Ovary (tissue), 9 donors: ENCODE results near the gene PARD3. TPM values are rescaled to one million over a fixed set of nuclear protein-coding genes. Genes with fewer than 3 reads are reported as not detected.

Experiments
- DNase-seq, 5 donors: peaks; one replicate each; pipeline ENCODE4 v3.0.0-alpha.2; 2019 to 2020
- H3K27ac ChIP-seq, 2 donors: fragments of 200-600 bp; one replicate each; pipeline versions ENCODE4 v1.5.1 to v1.8.0; 2019 to 2022
- H3K27me3 ChIP-seq: fragments of 200-600 bp; one replicate; pipeline ENCODE4 v1.8.0; 2022
- H3K36me3 ChIP-seq: fragments of 200-600 bp; sonication (generic); one replicate; pipeline ENCODE4 v1.5.1; 2019
- H3K4me1 ChIP-seq: one replicate; pipeline ENCODE4 v1.8.1; 2013; ENCODE audit warnings: mild to moderate bottlenecking, moderate library complexity; ENCODE audit not compliant: insufficient read depth
- H3K4me3 ChIP-seq: fragments of 200-600 bp; sonication (generic); one replicate; pipeline ENCODE4 v1.5.1; 2017
- H3K9me3 ChIP-seq, 2 donors: fragments of 200-600 bp in 1 of 2; sonication (generic) in 1 of 2; one replicate each; pipeline versions ENCODE4 v1.5.1 to v1.8.1; 2013 to 2019; ENCODE audit warnings: mild to moderate bottlenecking in 1 of 2, moderate library complexity in 1 of 2
- CTCF ChIP-seq, 3 donors: fragments of 450-650 bp in 2 of 3; fragments of 200-600 bp in 1 of 3; IDR thresholded peaks; one replicate each; pipeline versions ENCODE4 v1.5.1 to v1.8.0; 2016 to 2022; ENCODE audit warnings: antibody characterized with exemption in 3 of 3, mild to moderate bottlenecking in 1 of 3
- EP300 ChIP-seq: sonication (generic); formaldehyde crosslinking; IDR thresholded peaks from one replicate; pipeline ENCODE4 v1.6.1; 2017; ENCODE audit warnings: antibody characterized with exemption
- POLR2A ChIP-seq: fragments of 450-650 bp; IDR thresholded peaks from one replicate; pipeline ENCODE4 v1.6.1; 2017; ENCODE audit warnings: antibody characterized with exemption, mild to moderate bottlenecking, moderate library complexity
- WGBS, 3 donors: extraction: QIAGEN DNeasy Blood & Tissue Kit in 1 of 3; methylation state at CpG; one replicate each; pipeline versions ENCODE4 v1.1.5 to v1.1.7; 2013 to 2017; 5-methylcytosine and 5-hydroxymethylcytosine counted together
- intact Hi-C, 4 donors: fragments of 100-400 bp; cut with DNase I; formaldehyde crosslinking; loops; one replicate each; pipeline versions ENCODE4 v1.11.0 to v1.15.1; 2022 to 2023
- polyA plus RNA-seq, 2 donors: library from polyadenylated mRNA; stranded (reverse); fragments of 200-250 nt in 1 of 2; fragments of 350-450 nt in 1 of 2; fragmentation: Illumina TruSeq in 1 of 2; extraction: RNeasy Lipid Tissue Mini Kit (QIAGEN cat#74804) in 1 of 2; gene quantifications; one replicate each; pipeline ENCODE4 v1.2.3, GENCODE V29; 2013 to 2014
- total RNA-seq, 7 donors: library from RNA; depleted of rRNA in 2 of 7; stranded (reverse); fragments of >200 nt in 2 of 7; fragmentation: NEBNext Ultra II Directional in 3 of 7; extraction: Animal tissue kit (Norgen Biotek cat#: 25700) in 3 of 7; gene quantifications; one replicate each; pipeline versions ENCODE4 v1.1.0 to v1.2.4, GENCODE V29; 2016 to 2023
- donor health status: DM: no; HTN: no; CAD: no; lungs with moderate emphysema.
- donor health status: DM: no; HTN: no; CAD: no.
- donor health status: Bipolar disorder and iron deficiency.
- donor health status: DM: yes; HTN: yes; CAD: no.
- donor health status: DM: no; HTN: no; CAD: no.
- donor health status: DM: yes; HTN: yes; CAD: no.

The PARD3 gene
- total and polyA plus RNA-seq, 9 donors = 31.8 to 92.3 (median 67.1) TPM

DNA sequence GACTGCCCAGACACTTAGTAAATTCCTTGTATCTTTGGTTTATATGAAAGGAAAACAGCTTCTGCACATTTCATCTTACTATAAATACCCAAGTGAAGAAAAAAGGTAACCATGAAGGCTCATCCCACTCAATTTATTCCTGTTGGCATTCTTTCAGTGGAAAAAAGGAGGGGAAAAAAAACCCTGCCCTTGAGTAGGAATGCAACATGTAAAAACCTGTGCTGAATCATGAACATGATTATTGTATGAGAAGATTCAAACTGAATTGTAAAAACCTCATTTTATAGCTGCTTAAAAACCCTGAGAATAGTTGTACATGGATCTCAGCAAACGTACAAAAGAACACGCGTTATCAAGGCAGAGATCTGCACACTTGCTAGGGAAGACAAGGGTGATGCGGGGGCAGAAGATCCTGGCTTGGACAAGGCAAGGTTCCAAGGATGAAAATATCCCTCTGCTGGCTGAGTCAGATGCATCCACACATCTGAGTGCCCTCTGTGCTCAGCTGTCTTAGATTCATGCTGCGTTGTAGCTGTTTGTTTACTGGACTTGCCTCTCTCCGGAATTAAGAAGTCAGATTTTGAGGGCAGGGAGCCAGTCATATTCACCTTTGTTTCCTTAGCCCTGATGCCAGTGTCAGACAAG lies 658.2 kb downstream of the PARD3 start:
- Histone ChIP-seq H3K9me3 (no peaks in the 10 kb centered on the region), H3K4me1 (peaks cover 5% of the 10 kb centered on the region), H3K27ac (no peak overlapping the region), H3K27me3 (no peaks in the 10 kb centered on the region), H3K4me3 (no peak overlapping the region), H3K36me3 (no peaks in the 10 kb centered on the region)
- no peak for DNase-seq
- 13 to 28% (median 16%) methylated on average over 6 of the region's 6 CpGs for WGBS, 3 donors
- intact Hi-C loops = no loop called here
- TF ChIP-seq EP300 (no peak), POLR2A (no peak)

- intact Hi-C loops = no loop called here
- DNase-seq = no peak
- WGBS, 3 donors = 81 to 88% (median 87%) methylated on average over 3 of the region's 3 CpGs
- Histone ChIP-seq H3K27me3 (no peaks in the 10 kb centered on the region), H3K9me3 (no peaks in the 10 kb centered on the region), H3K36me3 (no peaks in the 10 kb centered on the region), H3K4me1 (peaks cover 5% of the 10 kb centered on the region), H3K4me3 (no peak overlapping the region), H3K27ac (no peak overlapping the region)
- TF ChIP-seq POLR2A (no peak), EP300 (no peak), CTCF (IDR thresholded peaks at IDR 0.05) (no peak)
These were observed 659.3 kb downstream of the PARD3 start for GRCh38 chr10:34155812-34156211.

- H3K27me3 ChIP-seq = no peaks in the 10 kb centered on the region
- no peak overlapping the region for H3K27ac ChIP-seq
- H3K36me3 ChIP-seq = no peaks in the 10 kb centered on the region
- TF ChIP-seq CTCF (IDR thresholded peaks at IDR 0.05) (no peak), EP300 (no peak), POLR2A (no peak)
- no peak overlapping the region for H3K4me3 ChIP-seq
- peaks cover 5% of the 10 kb centered on the region for H3K4me1 ChIP-seq
- intact Hi-C loops = no loop called here
- H3K9me3 ChIP-seq = no peaks in the 10 kb centered on the region
- WGBS, 3 donors = 67 to 80% (median 78%) methylated on average over 5 of the region's 5 CpGs
- DNase-seq = no peak
These were observed 660.7 kb downstream of the PARD3 start for GRCh38 chr10:34154383-34154900.

DNA sequence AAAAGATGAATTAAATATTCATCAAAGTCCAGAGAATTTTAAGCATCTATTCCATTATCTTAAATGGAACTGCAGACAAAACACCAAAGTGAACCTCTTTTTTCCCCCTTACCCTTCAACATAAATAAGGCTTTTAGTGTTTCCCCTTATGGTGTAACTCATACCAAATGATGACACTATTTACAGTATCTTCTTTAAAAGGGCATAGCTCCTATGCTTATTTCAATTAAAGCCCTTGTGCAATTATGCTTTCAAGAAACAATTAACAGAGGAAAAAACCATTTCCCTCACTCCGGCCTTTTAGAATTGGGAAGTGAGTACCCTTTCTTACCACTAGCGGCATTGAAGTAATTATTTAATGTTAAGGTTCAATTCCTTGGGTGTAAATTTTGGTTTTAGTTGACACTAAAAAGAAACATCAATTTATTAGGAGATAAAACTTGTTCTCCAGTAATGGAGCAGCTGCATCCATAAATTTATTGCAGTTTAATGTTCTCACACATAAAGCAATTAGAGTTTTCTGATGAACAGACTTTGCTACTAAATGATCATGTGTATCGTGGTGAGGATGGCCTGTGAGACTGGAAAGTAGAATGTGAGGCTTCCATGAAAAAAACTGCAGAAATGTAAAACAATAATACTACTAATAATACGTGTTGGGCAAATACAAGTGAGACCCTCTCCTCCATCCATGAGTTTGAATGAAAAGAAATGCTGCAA lies 661.3 kb downstream of the PARD3 start:
- 59 to 66% (median 63%) methylated on average over 4 of the region's 4 CpGs for WGBS, 3 donors
- intact Hi-C loops = no loop called here
- no peaks in the 10 kb centered on the region for H3K27me3 ChIP-seq
- peaks cover 5% of the 10 kb centered on the region for H3K4me1 ChIP-seq
- H3K4me3 ChIP-seq = no peak overlapping the region
- no peaks in the 10 kb centered on the region for H3K36me3 ChIP-seq
- H3K27ac ChIP-seq = no peak overlapping the region
- DNase-seq = no peak
- no peaks in the 10 kb centered on the region for H3K9me3 ChIP-seq
- TF ChIP-seq EP300 = no peak
- no peak for TF ChIP-seq POLR2A
- no peak for TF ChIP-seq CTCF (IDR thresholded peaks at IDR 0.05)

DNA sequence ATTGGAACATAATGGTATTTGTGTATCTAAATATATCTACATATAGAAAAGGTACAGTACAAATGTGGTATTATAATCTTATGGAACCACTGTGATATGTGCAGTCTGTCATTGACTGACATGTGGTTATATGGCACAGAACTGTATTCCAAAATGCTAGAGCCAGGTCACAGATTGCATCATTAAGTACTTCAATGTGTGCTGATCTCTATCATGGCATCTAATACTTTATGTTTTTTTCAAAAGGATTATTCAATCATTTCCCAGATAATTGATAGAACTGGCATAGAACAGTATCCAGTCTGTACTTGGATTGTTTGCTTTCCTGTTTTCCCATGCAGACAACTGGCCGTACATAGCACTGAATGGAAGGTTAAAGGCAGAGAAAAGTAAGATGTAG lies 662.7 kb downstream of the PARD3 start:
- no peak overlapping the region for H3K27ac ChIP-seq
- no peak for DNase-seq
- WGBS, 3 donors = 46 to 96% (median 93%) methylated on average over 1 of the region's 1 CpG
- TF ChIP-seq CTCF (IDR thresholded peaks at IDR 0.05) (no peak), EP300 (no peak), POLR2A (no peak)
- H3K36me3 ChIP-seq = no peaks in the 10 kb centered on the region
- H3K27me3 ChIP-seq = no peaks in the 10 kb centered on the region
- peaks cover 8% of the 10 kb centered on the region for H3K4me1 ChIP-seq
- H3K9me3 ChIP-seq = no peaks in the 10 kb centered on the region
- intact Hi-C loops = no loop called here
- no peak overlapping the region for H3K4me3 ChIP-seq
